Activated CD8-positive, alpha-beta memory T cell treated with anti-CD3 and anti-CD28 coated beads, Interleukin-2, amount 50 U/mL, for 24 hours (primary cell): ENCODE measurements around the gene LAYN.
A peak's percentile ranks its signal among the peaks of the same experiment; 100 is the strongest.

Source experiments
- DNase-seq: peaks from one replicate; pipeline ENCODE4 v3.0.0-alpha.2; 2020; ENCODE audit errors: extremely low read depth

LAYN gene

GRCh38 chr11:111562692-111563389, 22.3 kb downstream of the LAYN start:
- no peak for DNase-seq

DNA sequence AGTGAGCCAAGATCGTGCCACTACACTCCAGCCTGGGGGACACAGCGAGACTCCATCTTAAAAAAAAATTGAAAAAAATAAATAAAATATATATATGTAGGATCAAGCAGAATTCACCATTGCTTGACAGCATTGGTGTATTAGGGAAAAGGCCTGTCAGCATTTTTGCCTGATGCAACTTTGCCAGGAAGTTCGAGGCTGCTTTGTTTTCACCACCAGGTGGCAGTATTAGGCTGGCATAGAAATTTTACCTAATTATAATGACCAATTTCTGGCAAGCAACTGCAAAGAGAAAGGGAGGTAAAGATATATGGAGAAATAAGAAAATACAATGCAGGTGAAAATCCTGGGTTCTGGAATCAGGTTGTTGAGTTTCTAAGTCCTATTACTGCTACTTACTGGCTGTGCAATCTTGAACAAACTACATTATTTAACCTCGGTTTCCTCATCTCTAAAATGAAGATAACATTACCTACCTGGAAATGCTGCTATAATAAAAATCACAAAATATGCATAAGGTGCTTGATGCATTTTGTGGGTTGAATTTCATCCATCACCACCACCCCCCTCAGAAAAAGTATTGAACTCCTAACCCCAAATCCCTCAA, 24.7 kb downstream of the LAYN start:
- DNase-seq = peak; percentile 37

GRCh38 chr11:111566324-111566723, 25.8 kb downstream of the LAYN start:
- DNase-seq = no peak

DNA sequence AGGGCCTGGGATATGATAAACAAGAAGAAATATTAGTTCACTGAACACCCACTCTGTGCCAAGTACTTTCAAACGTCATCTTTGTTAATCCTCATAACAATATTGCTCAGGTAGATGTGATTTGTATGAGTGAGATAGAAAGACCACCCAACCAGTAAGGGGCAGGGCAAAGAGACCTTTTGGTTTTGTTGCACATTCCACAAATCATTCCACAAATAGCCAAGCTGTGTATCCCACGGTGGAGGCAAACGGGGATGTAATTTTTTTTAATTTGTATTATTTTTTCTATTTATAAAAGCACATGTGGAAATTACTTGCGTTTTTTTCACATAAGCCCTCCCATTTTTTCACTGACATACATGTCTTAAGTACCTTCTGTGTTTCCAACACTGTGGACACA, 29.0 kb downstream of the LAYN start:
- DNase-seq = no peak

DNA sequence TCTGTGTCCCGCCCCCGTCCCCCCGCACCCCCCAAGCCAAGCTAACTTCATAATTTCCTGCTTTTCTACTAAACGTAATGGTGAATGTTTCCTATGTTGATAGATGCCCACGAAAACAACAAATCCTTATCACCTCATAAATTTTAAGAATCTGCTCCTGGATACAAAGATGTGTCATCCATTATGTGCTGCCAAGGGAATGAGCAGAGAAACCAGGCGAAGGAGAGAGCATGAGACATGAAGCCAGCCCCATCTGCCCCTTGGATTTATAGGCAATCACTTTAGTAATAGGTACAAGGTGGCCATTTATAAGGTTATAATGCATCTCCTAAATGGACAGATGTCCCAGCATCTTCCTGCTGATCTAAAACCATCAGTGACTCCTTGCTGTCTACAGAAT, 30.3 kb downstream of the LAYN start:
- DNase-seq = no peak

GRCh38 chr11:111571829-111572501, 31.4 kb downstream of the LAYN start:
- no peak for DNase-seq

DNA sequence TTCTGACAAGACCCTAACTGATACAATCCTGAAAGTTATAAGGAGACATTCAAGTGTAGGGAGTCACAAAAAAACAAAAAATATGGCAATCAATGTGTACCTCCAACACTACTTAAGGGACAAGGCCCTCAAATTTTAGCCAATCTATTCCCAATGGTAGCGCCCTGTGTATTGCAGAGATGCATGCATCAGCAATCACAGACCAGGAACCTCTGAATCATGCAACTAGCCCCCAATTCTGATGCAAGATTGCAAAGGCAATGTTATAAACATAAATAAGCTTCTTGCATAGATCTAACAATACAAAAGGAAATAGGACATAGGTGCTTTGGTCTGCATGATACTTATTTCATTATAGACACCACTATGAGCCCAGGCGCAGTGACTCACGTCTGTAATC, 32.1 kb downstream of the LAYN start:
- no peak for DNase-seq

DNA sequence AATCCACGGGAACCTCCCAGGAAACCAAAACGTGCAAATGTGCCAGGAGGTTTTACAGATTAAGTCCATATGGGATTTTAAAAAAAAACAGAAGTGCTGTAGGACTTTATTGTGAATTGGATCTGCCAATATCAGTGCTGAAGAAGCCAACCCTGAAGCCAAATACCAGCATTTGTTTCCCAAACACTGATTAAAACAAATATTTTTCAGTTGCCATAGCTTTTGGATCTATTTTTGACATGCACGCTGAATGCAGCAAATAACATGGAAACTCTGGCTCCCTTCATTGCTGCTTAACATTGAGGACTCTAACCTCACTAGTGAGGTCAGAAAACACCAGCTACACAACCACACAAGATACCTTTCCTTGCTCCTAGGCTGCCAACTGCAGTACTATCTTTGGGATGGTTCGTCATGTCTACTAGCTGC, 33.3 kb downstream of the LAYN start:
- DNase-seq = no peak

- DNase-seq = no peak
These were observed 34.1 kb downstream of the LAYN start for GRCh38 chr11:111574373-111575225.

GRCh38 chr11:111575740-111576139, 35.2 kb downstream of the LAYN start:
- DNase-seq = no peak

DNA sequence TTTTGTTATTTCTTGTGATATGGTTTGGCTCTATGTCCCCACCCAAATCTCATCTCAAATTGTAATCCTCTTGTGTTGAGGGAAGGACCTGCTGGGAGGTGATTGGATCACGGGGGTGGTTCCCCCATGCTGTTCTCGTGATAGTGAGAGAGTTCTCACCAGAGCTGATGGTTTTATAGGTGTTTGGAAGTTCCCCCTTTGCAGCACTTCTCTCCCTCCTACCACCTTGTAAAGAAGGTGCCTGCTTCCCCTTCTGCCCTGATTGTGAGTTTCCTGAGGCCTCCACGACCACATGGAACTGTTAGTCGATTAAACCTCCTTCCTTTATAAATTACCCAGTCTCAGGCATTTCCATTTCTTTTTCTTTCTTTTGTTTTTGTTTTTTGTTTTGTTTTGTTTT, 37.3 kb downstream of the LAYN start:
- DNase-seq = no peak

DNA sequence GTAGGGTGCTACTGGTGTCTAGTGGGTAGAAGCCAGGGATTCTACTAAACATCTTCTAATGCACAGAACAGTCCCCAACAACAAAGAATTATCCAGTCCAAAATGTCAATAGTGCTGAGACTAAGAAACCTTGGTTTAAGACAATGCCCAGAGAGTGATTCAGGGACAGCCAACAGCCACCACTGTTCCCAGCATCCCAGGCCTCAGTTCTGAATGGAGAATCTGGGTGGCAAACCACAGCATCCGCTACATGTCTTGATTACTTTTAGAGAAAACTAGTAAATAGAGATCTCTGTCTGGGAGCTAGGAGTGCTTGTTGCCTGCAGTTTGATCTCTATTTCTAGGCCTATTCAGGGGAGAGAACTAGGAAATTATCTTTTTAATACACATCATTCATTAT, 40.8 kb downstream of the LAYN start:
- DNase-seq = no peak

DNA sequence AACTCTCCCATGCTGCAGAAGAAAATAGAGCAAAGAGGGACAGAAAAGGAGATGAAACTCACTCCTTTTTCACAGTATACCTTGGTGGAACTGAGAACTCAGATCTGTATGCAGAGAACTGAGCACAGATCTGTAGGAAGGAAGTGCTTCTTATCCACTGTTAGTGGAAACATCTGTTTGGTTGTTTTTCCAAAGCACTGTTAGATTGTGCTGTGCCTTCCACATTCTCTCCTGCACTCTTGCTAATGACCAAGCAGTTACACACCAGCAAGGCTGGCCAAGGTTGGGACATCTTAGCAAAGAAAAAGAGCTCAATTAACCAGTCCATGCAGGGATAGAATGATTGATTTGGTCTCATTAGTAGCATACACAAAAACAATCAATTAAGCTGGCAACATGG, 41.6 kb downstream of the LAYN start:
- DNase-seq = no peak

GRCh38 chr11:111582881-111583280, 42.4 kb downstream of the LAYN start:
- no peak for DNase-seq

DNA sequence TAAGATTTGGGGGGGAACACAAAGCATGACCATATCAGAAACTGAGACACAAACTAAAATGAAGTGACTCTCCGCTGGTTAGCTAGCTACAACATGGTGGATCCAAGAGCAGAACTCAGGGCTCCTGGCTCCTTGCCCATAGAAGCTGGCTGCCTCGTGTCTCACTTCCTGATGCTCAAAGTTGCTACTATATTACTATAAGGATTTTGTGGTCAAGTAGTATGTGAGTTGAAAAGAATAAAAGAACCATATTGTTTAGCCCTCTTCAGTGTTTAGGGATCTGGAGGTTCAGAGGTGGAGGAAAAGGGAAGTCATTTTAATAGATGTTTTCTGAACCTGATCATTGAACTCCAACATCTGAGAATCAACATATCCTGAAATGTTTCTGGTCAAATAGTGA, 44.9 kb downstream of the LAYN start:
- no peak for DNase-seq

- no peak for DNase-seq
These were observed 45.9 kb downstream of the LAYN start for GRCh38 chr11:111586388-111586831.

GRCh38 chr11:111589114-111589513, 48.6 kb downstream of the LAYN start:
- DNase-seq = no peak

- DNase-seq = no peak
These were observed 49.5 kb downstream of the LAYN start for GRCh38 chr11:111589886-111590499.

DNA sequence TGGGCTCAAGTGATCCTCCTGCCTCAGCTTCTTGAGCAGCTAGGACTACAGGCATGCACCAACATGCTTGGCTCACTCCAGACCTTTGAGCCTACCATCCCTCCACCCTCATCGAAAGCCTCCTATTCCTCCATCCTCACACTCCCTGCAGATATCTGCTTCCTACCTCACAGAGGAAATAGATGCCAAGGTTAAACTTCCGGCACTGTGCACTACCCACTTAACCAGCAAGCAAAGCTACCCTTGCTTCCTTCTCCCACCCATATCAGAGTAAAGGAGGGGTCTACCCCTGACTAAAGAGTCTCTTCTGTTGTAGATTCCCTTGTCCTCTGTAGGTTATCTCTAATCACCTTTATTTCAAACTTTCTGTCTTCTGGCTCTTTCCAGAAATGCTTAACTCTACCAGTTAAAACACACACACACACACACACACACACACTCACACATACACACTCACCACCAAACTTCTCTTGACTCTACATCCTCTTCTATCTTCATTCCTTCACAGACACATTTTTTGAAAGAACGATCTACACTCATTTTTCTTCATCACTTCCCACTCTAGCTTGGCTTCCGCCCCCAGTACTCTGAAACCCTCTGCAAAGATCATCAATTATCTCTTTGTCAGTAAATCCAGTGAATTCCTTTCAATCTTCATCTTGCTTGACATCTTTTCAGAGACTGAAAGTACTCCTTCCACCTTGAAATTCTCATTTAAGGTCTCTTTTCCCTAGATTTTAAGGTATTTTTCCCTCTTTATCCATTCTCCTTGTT, 50.9 kb downstream of the LAYN start:
- no peak for DNase-seq

GRCh38 chr11:111592491-111592890, 52.0 kb downstream of the LAYN start:
- no peak for DNase-seq

- DNase-seq = no peak
These were observed 55.8 kb downstream of the LAYN start for GRCh38 chr11:111596319-111596718.
